Liver (tissue), 9 donors: ENCODE measurements around the gene AMBRA1. TPM values are rescaled to one million over a fixed set of nuclear protein-coding genes. Genes with fewer than 3 reads are reported as not detected.

Experiments
- DNase-seq: peaks from one replicate; pipeline ENCODE4 v3.0.0-alpha.2; 2017; ENCODE audit warnings: low spot score
- H3K27ac ChIP-seq, 2 donors: one replicate each; pipeline ENCODE4 v1.7.0; 2013; ENCODE audit warnings: inconsistent platforms in 2 of 2, low read length in 2 of 2, control low read depth in 1 of 2, low read depth in 1 of 2, mild to moderate bottlenecking in 1 of 2
- H3K27me3 ChIP-seq, 4 donors: one replicate each; pipeline versions ENCODE4 v1.6.1 to v1.7.0; 2013; ENCODE audit warnings: low read length in 3 of 4, inconsistent platforms in 1 of 4, mild to moderate bottlenecking in 1 of 4, moderate library complexity in 1 of 4; ENCODE audit not compliant: control insufficient read depth in 4 of 4, insufficient read depth in 4 of 4
- H3K36me3 ChIP-seq, 4 donors: one replicate each; pipeline versions ENCODE4 v1.6.1 to v1.7.0; 2013; ENCODE audit warnings: low read length in 3 of 4, mild to moderate bottlenecking in 3 of 4, low read depth in 1 of 4, moderate library complexity in 1 of 4; ENCODE audit not compliant: control insufficient read depth in 4 of 4, insufficient read depth in 3 of 4
- H3K4me1 ChIP-seq, 4 donors: one replicate each; pipeline versions ENCODE4 v1.6.1 to v1.7.0; 2013; ENCODE audit warnings: low read length in 3 of 4, mild to moderate bottlenecking in 3 of 4, moderate library complexity in 1 of 4; ENCODE audit not compliant: control insufficient read depth in 4 of 4, insufficient read depth in 4 of 4
- H3K4me3 ChIP-seq, 3 donors: one replicate each; pipeline versions ENCODE4 v1.6.1 to v1.7.0; 2013; ENCODE audit warnings: low read length in 3 of 3, control low read depth in 1 of 3, low read depth in 1 of 3, mild to moderate bottlenecking in 1 of 3
- H3K9ac ChIP-seq, 2 donors: one replicate each; pipeline ENCODE4 v1.7.0; 2013; ENCODE audit warnings: low read length in 2 of 2, mild to moderate bottlenecking in 2 of 2, moderate library complexity in 2 of 2, control low read depth in 1 of 2, low read depth in 1 of 2
- H3K9me3 ChIP-seq, 4 donors: one replicate each; pipeline versions ENCODE4 v1.6.1 to v1.7.0; 2013; ENCODE audit warnings: low read length in 3 of 4; ENCODE audit not compliant: control insufficient read depth in 4 of 4
- ATF3 ChIP-seq: IDR thresholded peaks from 2 replicates; pipeline ENCODE4 v1.6.1; 2016; ENCODE audit warnings: antibody characterized with exemption
- CTCF ChIP-seq: fragments of 150-350 bp; IDR thresholded peaks from 2 replicates; pipeline ENCODE4 v1.5.1; 2017; ENCODE audit warnings: improper control_type of control experiment, low read depth, low read length; ENCODE audit not compliant: missing input control
- EGR1 ChIP-seq, 2 donors: IDR thresholded peaks; 2 replicates each; pipeline ENCODE4 v1.6.1; 2016 to 2018; ENCODE audit warnings: antibody characterized with exemption in 2 of 2, low read depth in 2 of 2
- FOXA1 ChIP-seq: IDR thresholded peaks from 2 replicates; pipeline ENCODE4 v1.6.1; 2016; ENCODE audit warnings: antibody characterized with exemption
- FOXA2 ChIP-seq: IDR thresholded peaks from 2 replicates; pipeline ENCODE4 v1.6.1; 2016; ENCODE audit warnings: antibody characterized with exemption
- GABPA ChIP-seq, 2 donors: IDR thresholded peaks in 1 of 2; conservative IDR thresholded peaks in 1 of 2; 2 replicates each; pipeline ENCODE4 v1.6.1; 2016; ENCODE audit warnings: antibody characterized with exemption in 2 of 2, mild to moderate bottlenecking in 1 of 2, moderate library complexity in 1 of 2
- HNF4A ChIP-seq, 2 donors: conservative IDR thresholded peaks; 2 replicates each; pipeline ENCODE4 v1.6.1; 2016; ENCODE audit warnings: antibody characterized with exemption in 2 of 2, mild to moderate bottlenecking in 2 of 2
- HNF4G ChIP-seq: IDR thresholded peaks from 2 replicates; pipeline ENCODE4 v1.6.1; 2016; ENCODE audit warnings: antibody characterized with exemption
- NR2F2 ChIP-seq: IDR thresholded peaks from 2 replicates; pipeline ENCODE4 v1.6.1; 2016; ENCODE audit warnings: antibody characterized with exemption
- RAD21 ChIP-seq, 2 donors: IDR thresholded peaks; 2 replicates each; pipeline ENCODE4 v1.6.1; 2016; ENCODE audit warnings: antibody characterized with exemption in 2 of 2, mild to moderate bottlenecking in 2 of 2
- REST ChIP-seq: IDR thresholded peaks from 2 replicates; pipeline ENCODE4 v1.6.1; 2016; ENCODE audit warnings: antibody characterized with exemption, mild to moderate bottlenecking
- RXRA ChIP-seq, 2 donors: IDR thresholded peaks; 2 replicates each; pipeline ENCODE4 v1.6.1; 2017 to 2018; ENCODE audit warnings: antibody characterized with exemption in 2 of 2, mild to moderate bottlenecking in 1 of 2
- SP1 ChIP-seq: IDR thresholded peaks from 2 replicates; pipeline ENCODE4 v1.6.1; 2018; ENCODE audit warnings: antibody characterized with exemption, mild to moderate bottlenecking
- TAF1 ChIP-seq: conservative IDR thresholded peaks from 2 replicates; pipeline ENCODE4 v1.6.1; 2016; ENCODE audit warnings: antibody characterized with exemption, mild to moderate bottlenecking
- YY1 ChIP-seq: IDR thresholded peaks from 2 replicates; pipeline ENCODE4 v1.6.1; 2016; ENCODE audit warnings: antibody characterized with exemption, mild to moderate bottlenecking
- ZBTB33 ChIP-seq: IDR thresholded peaks from 2 replicates; pipeline ENCODE4 v1.6.1; 2016; ENCODE audit warnings: antibody characterized with exemption
- WGBS: extraction: QIAGEN DNeasy Blood & Tissue Kit; methylation state at CpG from one replicate; pipeline ENCODE4 v1.1.7; 2013; 5-methylcytosine and 5-hydroxymethylcytosine counted together
- polyA plus RNA-seq, 2 donors: library from polyadenylated mRNA; stranded (reverse) in 1 of 2; unstranded in 1 of 2; fragments of 200-250 nt in 1 of 2; fragments of >200 nt in 1 of 2; fragmentation: Nextera tagmentation in 1 of 2; extraction: Ambion mirVana in 1 of 2; gene quantifications; one replicate each; pipeline versions ENCODE4 v1.2.1 to v1.2.3, GENCODE V29; 2013 to 2015
- total RNA-seq, 2 donors: library from RNA; depleted of rRNA; stranded (reverse); fragments of >200 nt; gene quantifications; one replicate each; pipeline ENCODE4 v1.2.3, GENCODE V29; 2014
- donor health status: healthy.
- donor health status: healthy.
- donor health status: healthy.
- donor health status: healthy.
- donor health status: healthy.

AMBRA1 gene
- total and polyA plus RNA-seq, 4 donors = 3.7 to 25.7 (median 15.1) TPM

GRCh38 chr11:46397526-46397925, 196.3 kb downstream of the AMBRA1 start (continued):
- TF ChIP-seq REST (no peak), FOXA1 (no peak), EGR1 (IDR thresholded peaks at IDR 0.05; ENCODE audit: low read depth in 2 of 2) (no peak), FOXA2 (no peak), YY1 (no peak), RXRA (IDR thresholded peaks at IDR 0.05) (no peak), NR2F2 (no peak), TAF1 (no peak)

- Histone ChIP-seq H3K27ac (no peak overlapping the region), H3K27me3 (peaks cover 0 to 12% (median 4%) of the 10 kb centered on the region in 4 donors), H3K4me3 (no peak overlapping the region), H3K9ac (no peak overlapping the region), H3K9me3 (no peaks in the 10 kb centered on the region), H3K36me3 (peaks cover 1 to 12% (median 5%) of the 10 kb centered on the region in 4 donors), H3K4me1 (peaks cover 20 to 34% (median 26%) of the 10 kb centered on the region in 4 donors)
- WGBS = 80% methylated on average over 4 of the region's 4 CpGs
- no peak for DNase-seq
- TF ChIP-seq ATF3 (no peak), EGR1 (IDR thresholded peaks at IDR 0.05; ENCODE audit: low read depth in 2 of 2) (no peak), RAD21 (IDR thresholded peaks at IDR 0.05) (no peak), REST (no peak), HNF4A (conservative IDR thresholded peaks at IDR 0.05) (no peak), HNF4G (no peak), CTCF (no peak), GABPA (IDR thresholded peaks at IDR 0.05 in 1 of 2, conservative IDR thresholded peaks at IDR 0.05 in 1 of 2) (no peak), FOXA2 (no peak), ZBTB33 (no peak), YY1 (no peak), SP1 (no peak)
These were observed 200.1 kb downstream of the AMBRA1 start for GRCh38 chr11:46393759-46394158.
